GM18861 (cell line): Measurements from ENCODE around the gene SNORC.
"Not testable (repeated sequence)": the region's sequence is repeated elsewhere in the genome, so short reads cannot be mapped to it uniquely, and the experiment has no call there.

Source experiments
- ATAC-seq: cut with Tn5 transposase; IDR thresholded peaks from one replicate; pipeline ENCODE4 v1.9.1; 2021; ENCODE audit not compliant: unreplicated experiment

SNORC gene

GRCh38 chr2:232870018-232870765, at the start of gene SNORC:
Gene SNORC (plus strand): TSS chr2:232870264. CDS start chr2:232870342, 78 bp downstream.
- no peak for ATAC-seq

- no peak for ATAC-seq
Observed at GRCh38 chr2:232829988-232830387, 40.1 kb upstream of the SNORC start.

- ATAC-seq = no peak
Observed at GRCh38 chr2:232831496-232831895, 38.6 kb upstream of the SNORC start.

- ATAC-seq = no peak
Observed at GRCh38 chr2:232833830-232834229, 36.2 kb upstream of the SNORC start.

- ATAC-seq = no peak
Observed at GRCh38 chr2:232835687-232836208, 34.3 kb upstream of the SNORC start.

GRCh38 chr2:232836934-232837333, 33.1 kb upstream of the SNORC start:
- no peak for ATAC-seq

GRCh38 chr2:232838406-232838874, 31.6 kb upstream of the SNORC start:
- peak; percentile 77 for ATAC-seq

GRCh38 chr2:232839411-232840079, 30.5 kb upstream of the SNORC start:
- no peak for ATAC-seq

GRCh38 chr2:232842689-232843088, 27.4 kb upstream of the SNORC start:
- ATAC-seq = no peak

- no peak for ATAC-seq
Observed at GRCh38 chr2:232843834-232844233, 26.2 kb upstream of the SNORC start.

- no peak for ATAC-seq
Observed at GRCh38 chr2:232846055-232846454, 24.0 kb upstream of the SNORC start.

GRCh38 chr2:232850039-232850438, 20.0 kb upstream of the SNORC start:
- ATAC-seq = no peak

GRCh38 chr2:232852081-232852480, 18.0 kb upstream of the SNORC start:
- ATAC-seq = not testable (repeated sequence)

GRCh38 chr2:232852676-232853075, 17.4 kb upstream of the SNORC start:
- ATAC-seq = no peak

- no peak for ATAC-seq
Observed at GRCh38 chr2:232854082-232854481, 16.0 kb upstream of the SNORC start.

GRCh38 chr2:232857158-232857563, 12.9 kb upstream of the SNORC start:
- no peak for ATAC-seq

GRCh38 chr2:232859385-232859916, 10.6 kb upstream of the SNORC start:
- no peak for ATAC-seq

GRCh38 chr2:232860593-232861241, 9.3 kb upstream of the SNORC start:
- ATAC-seq = no peak

GRCh38 chr2:232861353-232861752, 8.7 kb upstream of the SNORC start:
- ATAC-seq = no peak

GRCh38 chr2:232863996-232864395, 6.1 kb upstream of the SNORC start:
- ATAC-seq = no peak

GRCh38 chr2:232865165-232865564, 4.9 kb upstream of the SNORC start:
- no peak for ATAC-seq
